Measurements from ENCODE around the gene ATP6V0E2.

ATP6V0E2 gene

GRCh38 chr7:149832332-149833041 is 41.3 kb upstream of the ATP6V0E2 start:
- Histone ChIP-seq H3K36me3 (replicated peaks) (no peaks in the 10 kb centered on the region), H3K27ac (no peak overlapping the region), H3K4me3 (ENCODE audit: low read depth, low read length) (no peak overlapping the region), H3K27me3 (replicated peaks) (peaks cover 3% of the 10 kb centered on the region)
- peak; percentile 4 for TF ChIP-seq CTCF (IDR thresholded peaks at IDR 0.05; ENCODE audit: low read depth, low read length, missing control alignments)
- DNase-seq, result no peak
- in situ Hi-C loops (cut with HindIII; ENCODE audit: low pct_ligation_motif_present, low sequenced_read_pairs), result no loop called here

- TF ChIP-seq CTCF (IDR thresholded peaks at IDR 0.05; ENCODE audit: low read depth, low read length, missing control alignments), result no peak
- Histone ChIP-seq H3K27ac (no peak overlapping the region), H3K36me3 (replicated peaks) (no peaks in the 10 kb centered on the region), H3K4me3 (ENCODE audit: low read depth, low read length) (no peak overlapping the region), H3K27me3 (replicated peaks) (peaks cover 3% of the 10 kb centered on the region)
- no peak for DNase-seq
- in situ Hi-C loops (cut with HindIII; ENCODE audit: low pct_ligation_motif_present, low sequenced_read_pairs), result no loop called here
Observed at GRCh38 chr7:149833495-149834130, 40.2 kb upstream of the ATP6V0E2 start.

- in situ Hi-C loops (cut with HindIII; ENCODE audit: low pct_ligation_motif_present, low sequenced_read_pairs), result no loop called here
- H3K27me3 ChIP-seq (replicated peaks), result peaks cover 3% of the 10 kb centered on the region
- no peaks in the 10 kb centered on the region for H3K36me3 ChIP-seq (replicated peaks)
- H3K27ac ChIP-seq, result no peak overlapping the region
- no peak for TF ChIP-seq CTCF (IDR thresholded peaks at IDR 0.05; ENCODE audit: low read depth, low read length, missing control alignments)
- DNase-seq, result no peak
- H3K4me3 ChIP-seq (ENCODE audit: low read depth, low read length), result no peak overlapping the region
Observed at GRCh38 chr7:149834601-149835000, 39.2 kb upstream of the ATP6V0E2 start.

GRCh38 chr7:149836434-149836833 is 37.3 kb upstream of the ATP6V0E2 start:
- no peak for TF ChIP-seq CTCF (IDR thresholded peaks at IDR 0.05; ENCODE audit: low read depth, low read length, missing control alignments)
- Histone ChIP-seq H3K36me3 (replicated peaks) (no peaks in the 10 kb centered on the region), H3K4me3 (ENCODE audit: low read depth, low read length) (no peak overlapping the region), H3K27me3 (replicated peaks) (peaks cover 3% of the 10 kb centered on the region), H3K27ac (no peak overlapping the region)
- no peak for DNase-seq
- in situ Hi-C loops (cut with HindIII; ENCODE audit: low pct_ligation_motif_present, low sequenced_read_pairs), result no loop called here

- Histone ChIP-seq H3K27ac (no peak overlapping the region), H3K4me3 (ENCODE audit: low read depth, low read length) (no peak overlapping the region), H3K27me3 (replicated peaks) (no peaks in the 10 kb centered on the region), H3K36me3 (replicated peaks) (no peaks in the 10 kb centered on the region)
- TF ChIP-seq CTCF (IDR thresholded peaks at IDR 0.05; ENCODE audit: low read depth, low read length, missing control alignments), result no peak
- DNase-seq, result no peak
- in situ Hi-C loops (cut with HindIII; ENCODE audit: low pct_ligation_motif_present, low sequenced_read_pairs), result no loop called here
Observed at GRCh38 chr7:149837564-149838223, 36.1 kb upstream of the ATP6V0E2 start.

All from brain microvascular endothelial cell (primary cell).